GM19395 (cell line): ENCODE measurements around the gene PPP3R2.
"Not testable (repeated sequence)": the region's sequence is repeated elsewhere in the genome, so short reads cannot be mapped to it uniquely, and the experiment has no call there.

Experiments used
- ATAC-seq: cut with Tn5 transposase; IDR thresholded peaks from one replicate; pipeline ENCODE4 v1.9.1; 2021; ENCODE audit warnings: mild to moderate bottlenecking, moderate library complexity; ENCODE audit not compliant: unreplicated experiment

Gene PPP3R2

DNA sequence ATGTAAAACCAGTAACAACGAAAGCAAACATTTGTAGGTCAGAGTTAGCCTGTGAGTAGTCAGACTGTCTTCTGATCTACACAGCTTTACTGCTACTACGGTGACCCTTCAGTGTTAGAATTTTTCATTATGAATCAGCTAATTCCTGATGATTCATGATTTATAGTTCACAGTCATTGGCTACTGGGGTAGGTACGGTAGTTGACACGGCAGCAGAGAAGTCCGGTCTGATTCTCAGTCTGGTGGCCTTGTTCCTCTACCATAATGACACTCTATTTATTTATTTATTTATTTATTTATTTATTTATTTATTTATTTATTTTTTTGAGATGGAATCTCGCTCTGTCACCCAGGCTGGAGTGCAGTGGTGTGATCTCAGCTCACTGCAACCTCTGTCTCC is 4.7 kb downstream of the PPP3R2 start:
- ATAC-seq, result not testable (repeated sequence)

DNA sequence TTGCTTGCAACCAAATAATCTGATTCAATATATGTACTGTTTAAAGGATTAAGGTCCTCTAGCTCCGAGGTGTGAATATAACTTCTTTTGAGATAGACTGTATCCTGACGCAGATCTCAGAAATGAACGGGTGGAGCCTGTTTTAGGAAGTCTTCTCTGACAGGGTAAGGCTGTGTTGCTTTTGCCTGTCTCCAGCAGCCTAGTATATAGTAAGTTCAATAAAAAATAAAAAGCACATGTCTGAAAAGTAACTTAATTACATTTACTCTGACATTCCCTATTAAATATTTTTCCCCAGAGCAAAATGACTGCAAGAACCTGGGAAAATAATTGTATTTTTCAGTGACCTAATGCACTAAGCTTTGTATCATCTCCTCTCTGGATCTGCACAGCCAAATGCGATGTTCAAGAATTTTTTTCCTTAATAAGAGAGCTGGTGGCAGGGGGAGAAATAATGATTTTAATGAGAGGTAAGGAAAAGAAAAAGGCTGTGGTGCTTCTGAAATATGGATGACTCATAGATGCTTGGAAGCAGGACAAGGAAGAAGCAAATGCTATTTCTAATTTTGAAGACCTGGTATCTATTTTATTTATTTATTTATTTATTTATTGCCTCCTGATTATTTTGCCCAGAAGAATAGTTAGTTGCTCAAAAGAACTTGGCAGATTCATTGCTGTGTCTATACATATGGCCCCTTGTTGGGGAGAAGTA is 7.3 kb downstream of the PPP3R2 start:
- ATAC-seq, result no peak

DNA sequence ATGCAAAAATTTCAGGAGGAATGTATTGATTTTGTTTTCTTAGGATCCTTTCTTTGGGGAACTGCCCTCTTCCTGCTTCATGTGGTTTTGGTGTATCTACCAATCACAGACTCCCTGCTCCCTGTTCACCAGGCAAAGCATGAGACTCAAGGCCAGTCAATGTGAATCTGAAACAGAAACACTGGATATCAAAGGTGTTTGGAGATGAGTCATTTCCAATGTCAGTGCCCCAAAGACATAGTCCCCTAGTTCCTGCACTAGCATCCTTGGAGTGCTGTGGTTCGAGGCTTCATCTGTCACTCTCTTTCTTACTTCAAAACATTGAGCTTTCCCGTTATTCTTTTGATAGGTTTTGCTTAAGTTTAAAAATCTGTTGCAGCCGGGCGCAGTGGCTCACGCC is 8.1 kb downstream of the PPP3R2 start:
- peak; percentile 91 for ATAC-seq

DNA sequence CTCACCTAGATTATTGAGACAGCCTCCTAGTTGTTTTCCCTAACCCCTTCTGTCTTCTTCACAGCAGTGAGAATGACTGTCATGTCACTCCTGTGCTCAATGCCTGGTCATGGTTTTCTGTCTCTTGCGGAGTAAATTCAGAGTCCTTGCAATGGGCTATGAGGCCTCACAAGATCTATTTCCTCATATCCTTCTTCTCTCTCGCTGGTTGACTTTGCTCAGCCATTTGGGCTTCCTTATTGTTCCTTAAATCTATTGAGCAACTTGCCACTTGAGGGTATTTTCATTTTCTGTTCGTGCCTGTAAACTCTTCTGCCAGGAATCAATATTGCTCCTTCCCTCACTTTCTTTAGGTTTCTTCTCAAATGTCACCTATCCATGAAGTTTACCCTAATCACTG is 9.0 kb downstream of the PPP3R2 start:
- ATAC-seq, result no peak

DNA sequence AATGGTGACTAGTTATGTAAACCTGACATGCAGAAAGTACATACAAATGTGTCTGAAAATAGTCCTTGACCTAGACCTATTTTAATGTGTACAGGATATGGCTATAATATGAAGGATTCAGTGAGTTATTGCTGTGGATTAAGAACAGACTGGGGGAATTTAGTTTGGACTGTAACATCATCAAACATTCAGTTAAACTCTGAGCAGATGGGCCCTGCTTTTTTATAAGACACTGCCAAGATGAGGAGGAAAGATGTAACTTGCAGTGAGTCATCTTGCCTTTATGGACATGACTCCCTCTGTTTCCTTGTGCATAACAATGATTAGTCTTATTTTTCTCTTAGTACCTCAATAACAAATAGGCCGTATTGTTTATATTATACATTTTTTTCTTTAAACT is 12.2 kb downstream of the PPP3R2 start:
- no peak for ATAC-seq

DNA sequence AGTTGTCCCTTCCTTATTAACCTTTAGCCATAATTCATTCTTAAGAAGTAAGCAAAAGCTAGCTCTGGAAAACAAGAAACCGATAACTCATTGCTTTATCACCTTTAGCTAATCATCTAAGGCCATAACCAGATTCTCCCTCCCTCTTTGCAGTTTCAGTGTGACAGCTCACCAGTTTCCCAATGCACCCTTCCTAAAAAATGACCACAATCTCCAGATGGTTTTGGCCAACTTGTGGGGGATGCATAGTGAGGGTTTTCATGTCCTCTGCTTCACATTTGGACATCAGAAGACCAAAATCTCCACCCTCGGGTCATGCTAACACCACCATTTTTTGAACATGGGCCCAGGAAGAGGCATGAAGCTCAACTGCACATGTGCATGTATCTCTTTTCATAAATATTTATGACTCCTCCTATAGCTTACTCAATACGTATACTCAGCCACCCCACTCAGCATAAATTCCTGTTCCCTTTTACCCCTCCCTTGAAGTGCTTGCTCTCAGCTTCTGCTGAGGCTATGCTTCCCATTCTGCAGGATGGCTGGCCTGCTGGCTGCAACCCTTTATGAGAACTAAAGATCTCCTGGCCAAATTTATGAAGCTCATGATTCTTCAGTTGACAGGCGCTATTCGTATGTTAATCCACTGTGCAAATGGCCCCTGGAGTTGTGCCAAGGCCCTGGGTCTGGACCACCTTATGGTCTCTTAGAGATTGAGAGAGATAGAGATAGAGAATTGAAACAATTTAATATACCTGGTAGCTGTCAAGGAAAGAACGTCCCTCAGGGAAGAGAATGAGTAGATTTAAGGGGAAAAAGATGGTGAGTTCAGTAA is 14.8 kb downstream of the PPP3R2 start:
- ATAC-seq, result no peak

DNA sequence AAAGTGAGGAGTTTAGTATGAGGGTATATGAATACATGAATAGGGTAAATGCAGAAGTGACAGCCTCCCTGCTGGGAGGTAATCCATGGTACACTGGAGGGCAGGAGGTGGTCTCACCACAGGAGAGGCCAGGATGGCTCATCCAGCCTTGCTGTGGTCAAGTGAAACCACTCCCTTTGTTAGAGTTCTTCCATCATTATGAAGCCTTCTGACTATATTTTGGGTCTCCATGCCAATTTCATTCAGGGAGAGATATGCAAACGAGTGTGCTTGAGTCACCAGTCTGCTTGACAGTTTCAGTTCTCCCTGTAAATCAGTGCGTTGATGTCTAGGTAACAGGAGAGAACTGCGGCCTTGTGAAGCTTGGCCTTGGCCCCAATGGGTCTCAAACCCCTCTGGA is 16.4 kb downstream of the PPP3R2 start:
- ATAC-seq, result peak; percentile 74

DNA sequence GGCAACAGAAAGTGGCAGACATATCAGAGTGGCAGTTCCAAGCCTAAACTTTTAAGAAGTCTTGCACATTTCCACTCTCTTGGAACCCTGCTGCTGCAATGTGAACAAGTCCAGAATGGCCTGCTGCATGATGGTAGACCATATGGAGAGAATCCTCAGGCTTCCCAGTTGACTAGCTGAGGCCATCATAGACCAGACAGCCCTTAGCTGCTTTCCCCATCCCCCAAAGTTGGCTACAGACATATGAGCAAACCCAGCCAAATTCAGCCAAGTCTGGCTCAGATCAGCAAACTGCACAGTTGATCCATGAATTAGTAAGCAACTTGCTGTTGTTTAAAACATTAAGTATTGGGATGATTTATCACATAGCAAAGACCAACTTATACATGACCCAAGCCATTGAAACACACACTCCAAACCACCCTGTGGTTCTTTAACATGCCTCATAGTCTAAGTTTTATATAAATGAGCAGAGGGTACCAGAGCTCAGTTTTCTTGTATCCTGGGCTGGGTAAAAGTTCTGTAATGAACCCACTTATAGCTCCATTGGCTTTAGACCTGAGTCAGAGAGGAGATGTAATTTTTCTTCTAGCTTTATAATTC is 19.9 kb downstream of the PPP3R2 start:
- ATAC-seq, result no peak

DNA sequence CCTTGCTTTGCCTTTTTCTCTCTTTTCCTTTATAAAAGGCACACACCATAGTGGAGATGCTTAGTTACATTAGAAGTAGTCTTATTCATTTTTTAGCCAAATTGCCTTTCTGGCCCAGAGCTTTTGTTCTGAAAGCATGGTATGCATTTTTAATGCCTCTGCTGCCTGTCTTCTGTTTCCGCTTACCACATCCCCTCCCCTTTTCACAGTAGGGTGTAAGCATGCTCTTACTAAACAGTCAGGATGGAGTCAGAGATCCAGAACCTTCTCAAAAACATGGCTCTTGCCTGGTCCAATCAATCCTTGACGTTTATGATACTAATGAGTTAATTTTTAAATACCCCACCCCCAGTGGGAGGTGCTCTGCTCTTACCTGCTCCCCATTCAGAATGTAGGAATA is 22.5 kb downstream of the PPP3R2 start:
- ATAC-seq, result no peak

DNA sequence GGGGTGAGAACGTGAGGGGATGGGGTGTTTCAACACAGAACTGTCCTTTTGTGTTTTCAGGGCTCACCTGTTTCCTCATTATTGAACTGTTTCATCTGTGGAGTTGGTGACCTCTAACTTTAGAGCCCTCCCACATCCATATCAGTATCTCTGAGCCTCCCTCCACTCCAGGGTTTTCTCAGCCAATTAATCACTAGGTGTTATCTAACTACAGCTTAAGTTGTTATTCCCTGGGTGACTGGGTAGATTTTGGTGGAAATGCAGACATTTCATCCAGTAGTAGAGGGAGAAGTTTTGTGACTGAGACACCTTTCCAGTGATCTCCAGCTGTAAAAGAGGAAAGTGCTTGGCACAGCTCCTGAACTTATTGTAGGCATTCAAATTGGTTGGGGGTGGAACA is 23.7 kb downstream of the PPP3R2 start:
- no peak for ATAC-seq

DNA sequence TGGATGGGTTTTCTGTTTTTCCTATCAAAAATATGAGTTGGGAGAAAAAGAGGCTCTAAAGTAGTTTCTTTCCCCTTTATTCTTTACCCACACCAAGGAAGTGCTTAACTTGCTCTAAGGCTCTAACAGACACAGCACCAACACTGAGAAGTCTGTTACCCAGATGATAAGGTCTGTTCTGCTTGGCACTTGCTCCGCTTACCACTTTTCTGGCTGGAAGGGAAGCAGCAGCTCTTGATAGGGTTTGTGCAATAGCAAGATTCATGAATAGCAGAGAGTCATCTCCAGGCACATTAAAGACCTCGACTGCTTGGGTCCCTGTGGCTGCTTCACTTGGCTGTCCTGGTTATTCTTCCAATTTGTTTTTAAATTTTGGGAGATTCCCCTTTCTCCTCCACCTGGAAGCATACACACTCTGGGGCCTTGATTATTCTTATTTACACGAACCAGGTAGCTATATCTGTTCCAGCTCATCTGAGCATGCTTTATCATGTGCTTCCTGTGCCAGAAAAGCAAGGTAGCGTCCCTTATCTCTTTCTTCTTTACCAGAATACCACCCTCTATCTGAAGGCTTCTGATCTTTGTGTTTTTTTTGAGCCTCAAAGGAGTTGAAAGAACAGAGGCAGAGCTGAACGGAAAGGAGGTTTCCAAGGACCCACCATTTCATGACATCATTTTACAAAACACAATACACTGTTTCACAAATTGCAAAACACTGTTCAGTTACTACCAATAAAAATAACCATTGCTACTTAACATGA is 24.8 kb downstream of the PPP3R2 start:
- no peak for ATAC-seq

DNA sequence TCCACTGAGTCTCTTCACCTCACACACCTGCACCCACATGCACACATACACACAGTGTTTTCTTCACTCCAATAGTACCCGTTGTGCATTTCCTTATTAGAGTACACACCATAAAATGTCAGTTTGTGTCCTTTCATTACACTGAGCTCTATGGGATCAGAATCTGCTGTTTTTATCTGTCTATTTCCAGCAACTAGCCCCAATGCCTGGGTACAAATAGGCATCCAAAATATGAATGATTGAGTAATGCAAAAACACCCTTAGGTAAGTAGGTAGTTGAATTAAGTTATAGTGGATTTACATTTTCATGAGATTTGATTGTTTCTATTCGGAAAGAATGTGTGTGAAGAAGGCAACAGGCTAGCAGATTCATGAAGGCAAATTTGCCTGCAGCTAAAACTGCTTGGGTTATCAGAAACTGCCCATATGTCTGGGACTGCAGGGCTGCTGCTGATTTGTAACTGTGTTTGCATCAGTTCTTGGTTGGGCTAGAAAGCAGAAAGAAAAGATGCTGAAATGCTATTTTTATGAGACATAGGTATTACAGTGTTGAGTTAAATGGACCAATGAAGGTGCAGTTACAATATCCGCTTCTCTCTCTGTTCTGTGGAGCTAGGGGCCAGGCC is 26.9 kb downstream of the PPP3R2 start:
- no peak for ATAC-seq

DNA sequence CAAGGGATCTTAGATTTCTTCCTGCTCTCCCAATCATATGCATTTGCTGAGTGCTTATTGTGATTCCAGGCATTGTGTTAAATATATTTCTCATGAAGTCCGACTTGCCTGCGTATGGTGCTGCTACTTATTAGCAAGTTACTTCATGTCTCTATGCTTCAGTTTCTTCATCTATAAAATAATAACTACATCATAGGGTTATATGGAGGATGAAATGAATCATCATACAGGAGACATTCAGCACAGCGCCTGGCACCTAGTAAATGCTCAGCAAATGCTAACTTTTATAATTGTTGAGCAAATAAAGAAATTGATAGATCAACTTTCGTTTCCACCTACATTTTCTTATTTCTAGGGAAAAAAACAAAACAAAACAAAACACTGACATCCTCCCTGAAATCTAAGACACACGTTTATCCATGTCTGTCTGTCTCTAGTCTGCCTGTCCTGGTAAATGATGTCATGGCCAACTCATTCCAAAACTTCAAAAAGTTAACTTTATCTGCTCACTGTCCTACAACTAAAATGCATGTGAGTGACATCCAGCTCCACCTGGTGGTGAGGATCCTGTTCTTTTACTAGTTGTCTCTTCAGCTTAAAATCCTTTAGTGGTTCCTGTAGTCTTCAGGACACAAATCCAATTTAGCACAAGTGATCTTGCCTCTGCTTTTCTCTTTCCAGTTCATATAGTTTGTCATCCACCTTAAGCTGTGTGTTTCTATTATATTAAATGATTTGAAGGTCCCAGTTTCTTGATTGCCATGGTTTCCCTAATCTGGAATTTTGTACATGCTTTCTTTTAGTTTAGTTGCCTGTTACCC is 27.7 kb downstream of the PPP3R2 start:
- ATAC-seq, result peak; percentile 72

DNA sequence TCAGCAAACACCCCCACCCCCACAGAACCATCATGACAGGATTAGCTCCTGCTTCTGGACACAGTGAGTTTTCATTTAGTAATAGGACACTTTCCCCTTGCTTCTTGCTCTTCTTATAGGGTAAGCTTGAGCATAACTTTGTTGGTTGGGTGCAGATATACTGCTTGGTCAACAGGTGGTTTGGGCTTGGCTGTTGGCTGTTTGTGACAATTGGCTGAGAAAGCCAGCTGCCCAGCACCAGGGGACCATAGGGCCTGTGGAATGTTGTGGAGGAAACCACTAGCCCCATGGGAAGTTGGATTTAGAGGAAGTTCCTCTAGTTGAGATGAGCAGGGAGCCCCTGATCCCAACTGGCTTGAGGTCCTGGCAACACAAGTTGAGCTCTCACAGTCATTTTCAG is 30.5 kb downstream of the PPP3R2 start:
- no peak for ATAC-seq

DNA sequence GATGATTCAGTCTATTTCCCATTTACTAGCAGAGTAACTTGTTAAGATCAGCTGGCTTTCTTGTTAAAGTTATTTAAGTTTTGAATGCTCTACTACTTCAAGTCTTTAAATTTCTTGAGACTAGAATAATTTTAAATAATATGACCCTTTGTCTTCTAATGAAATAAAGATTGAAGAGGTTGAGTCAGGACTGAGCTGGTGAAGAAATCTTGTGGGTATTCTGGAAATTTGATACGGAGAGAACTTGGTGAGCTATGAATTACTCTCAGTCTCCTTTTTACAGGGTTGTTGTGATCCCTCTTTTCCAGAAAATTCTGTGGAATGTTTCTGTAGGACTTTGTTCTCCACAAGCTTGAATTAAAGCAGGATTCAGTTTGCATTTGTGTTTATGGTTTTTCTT is 31.8 kb downstream of the PPP3R2 start:
- ATAC-seq, result no peak

DNA sequence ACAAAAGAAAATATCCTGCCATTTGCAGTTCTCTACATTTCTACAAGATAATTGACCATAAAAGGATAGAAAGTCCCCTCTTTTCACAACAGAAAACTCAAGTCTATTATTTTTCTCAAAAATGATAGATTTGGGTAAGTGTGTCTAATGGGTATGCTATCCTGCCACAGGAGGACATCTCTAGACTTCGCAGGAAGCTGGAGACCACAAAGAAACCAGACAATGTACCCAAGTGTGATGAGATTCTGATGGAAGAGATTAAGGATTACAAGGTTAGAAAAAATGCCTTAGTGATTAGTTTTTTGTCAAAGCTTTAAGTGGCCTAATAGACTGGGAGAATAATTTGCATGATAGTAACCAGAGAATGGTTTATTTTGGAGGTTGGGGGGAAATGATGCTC is 33.0 kb downstream of the PPP3R2 start:
- ATAC-seq, result no peak

DNA sequence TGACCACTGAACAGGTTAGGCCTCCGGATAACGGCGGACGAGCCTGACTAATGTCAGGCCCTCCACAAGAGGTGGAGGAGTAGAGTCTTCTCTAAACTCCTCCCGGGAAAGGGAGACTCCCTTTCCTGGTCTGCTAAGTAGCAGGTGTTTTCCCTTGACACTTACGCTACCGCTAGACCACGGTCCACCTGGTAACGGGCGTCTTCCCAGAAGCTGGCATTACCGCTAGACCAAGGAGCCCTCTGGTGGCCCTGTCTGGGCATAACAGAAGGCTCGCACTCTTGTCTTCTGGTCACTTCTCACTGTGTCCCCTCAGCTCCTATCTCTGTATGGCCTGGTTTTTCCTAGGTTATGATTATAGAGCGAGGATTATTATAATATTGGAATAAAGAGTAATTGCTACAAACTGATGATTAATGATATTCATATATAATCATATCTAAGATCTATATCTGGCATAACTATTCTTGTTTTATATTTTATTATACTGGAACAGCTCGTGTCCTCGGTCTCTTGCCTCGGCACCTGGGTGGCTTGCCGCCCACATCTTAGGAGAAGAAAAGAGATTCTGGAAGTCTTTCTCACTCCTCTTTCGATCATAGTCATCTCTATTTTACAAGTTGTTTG is 45.2 kb downstream of the PPP3R2 start:
- not testable (repeated sequence) for ATAC-seq

DNA sequence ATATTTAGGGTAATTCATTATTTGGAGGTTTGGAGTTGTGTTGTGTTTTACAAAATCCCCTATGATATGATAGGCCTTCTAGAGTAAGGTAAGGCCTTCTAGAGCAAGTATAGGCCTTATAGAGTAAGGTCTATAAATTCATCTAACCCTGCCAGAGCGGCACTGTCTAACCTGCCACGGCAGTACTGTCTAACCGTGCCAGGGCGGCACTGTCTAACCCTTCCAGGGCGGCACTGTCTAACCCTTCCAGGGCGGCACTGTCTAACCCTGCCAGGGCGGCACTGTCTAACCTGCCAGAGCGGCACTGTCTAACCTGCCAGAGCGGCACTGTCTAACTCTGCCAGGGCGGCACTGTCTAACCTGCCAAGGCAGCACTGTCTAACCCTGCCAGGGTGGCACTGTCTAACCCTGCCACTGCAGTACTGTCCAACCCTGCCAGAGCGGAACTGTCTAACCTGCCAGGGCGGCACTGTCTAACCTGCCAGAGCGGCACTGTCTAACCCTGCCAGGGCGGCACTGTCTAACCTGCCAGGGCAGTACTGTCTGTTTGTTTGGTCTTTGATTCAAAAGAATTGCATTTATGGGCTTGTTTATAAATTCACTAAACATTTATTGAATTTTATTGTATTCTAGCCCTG is 51.6 kb downstream of the PPP3R2 start:
- ATAC-seq, result no peak
